ENCODE data around the gene U2SURP. TPM values are rescaled to one million over a fixed set of nuclear protein-coding genes. Genes with fewer than 3 reads are reported as not detected.

Gene U2SURP
- total and polyA plus RNA-seq, 2 donors (not counting 3 experiments of a cell fraction or from before 2014, with no cell fraction given) = 12.6 to 92.4 TPM

DNA sequence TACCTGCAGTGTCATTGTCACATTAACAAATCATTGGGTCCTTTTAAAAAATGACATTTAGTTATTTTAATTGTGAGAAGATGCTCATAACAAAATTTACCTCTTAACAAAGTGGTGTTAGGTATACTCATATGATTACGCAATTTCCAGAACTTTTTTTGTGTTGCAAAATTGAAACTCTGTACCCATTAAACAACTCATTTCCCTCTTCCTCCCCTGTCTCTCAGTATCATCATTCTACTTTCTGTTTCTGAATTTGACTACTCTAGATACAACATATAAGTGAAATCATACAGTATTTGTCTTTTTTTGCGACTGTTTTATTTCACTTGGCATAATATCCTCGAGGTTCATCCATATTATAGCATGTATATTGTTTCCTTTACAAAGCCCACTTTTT, 59.5 kb downstream of the U2SURP start:
- Histone ChIP-seq H2AFZ (ENCODE audit: low read depth, low read length) (no peak overlapping the region), H3K4me1 (ENCODE audit: control insufficient read depth, extremely low read depth, insufficient read depth, low read length) (peaks cover 4% of the 10 kb centered on the region), H3K9me3 (replicated peaks; ENCODE audit: control insufficient read depth, insufficient read depth, low read length) (no peaks in the 10 kb centered on the region), H4K20me1 (replicated peaks; ENCODE audit: control insufficient read depth, extremely low read depth, insufficient read depth, low read length) (no peaks in the 10 kb centered on the region), H3K4me3 (replicated peaks in 1 of 3; ENCODE audit: insufficient read depth in 1 of 3, low read depth in 1 of 3, low read length in 3 of 3) (no peak overlapping the region), H3K79me2 (ENCODE audit: control insufficient read depth, insufficient read depth, low read length) (no peaks in the 10 kb centered on the region), H3K9ac (replicated peaks; ENCODE audit: extremely low read depth, insufficient read depth, low read length) (no peak overlapping the region), H3K27ac (ENCODE audit: insufficient read depth, low read depth, low read length) (no peak overlapping the region), H3K9me1 (replicated peaks; ENCODE audit: control insufficient read depth, extremely low read depth, insufficient read depth, low read length) (no peaks in the 10 kb centered on the region), H3K4me2 (ENCODE audit: insufficient read depth, low read length) (no peak overlapping the region), H3K27me3 (ENCODE audit: control insufficient read depth in 2 of 2, insufficient read depth in 2 of 2, low read length in 2 of 2) (no peaks in the 10 kb centered on the region), H3K36me3 (ENCODE audit: control insufficient read depth in 2 of 2, extremely low read depth in 1 of 2, insufficient read depth in 2 of 2, low read length in 2 of 2) (peaks cover 0 to 3% of the 10 kb centered on the region in 2 experiments)
- no TSS peak for BruUV-seq (replicated peaks)
- no peak for TF ChIP-seq MAX (IDR thresholded peaks at IDR 0.05; ENCODE audit: insufficient read depth, insufficient read length)
- TF ChIP-seq EZH2 (IDR thresholded peaks at IDR 0.05; ENCODE audit: borderline replicate concordance, low read depth, low read length, severe bottlenecking) = no peak
- TF ChIP-seq MYC (IDR thresholded peaks at IDR 0.05; ENCODE audit: low read depth, low read length) = no peak
- TF ChIP-seq FOS (IDR thresholded peaks at IDR 0.05; ENCODE audit: borderline replicate concordance, insufficient read depth, low read length) = no peak
- no peak for TF ChIP-seq POLR2AphosphoS5 (IDR thresholded peaks at IDR 0.05; ENCODE audit: insufficient read depth, low read depth, low read length)
- TF ChIP-seq, protein P1, sequence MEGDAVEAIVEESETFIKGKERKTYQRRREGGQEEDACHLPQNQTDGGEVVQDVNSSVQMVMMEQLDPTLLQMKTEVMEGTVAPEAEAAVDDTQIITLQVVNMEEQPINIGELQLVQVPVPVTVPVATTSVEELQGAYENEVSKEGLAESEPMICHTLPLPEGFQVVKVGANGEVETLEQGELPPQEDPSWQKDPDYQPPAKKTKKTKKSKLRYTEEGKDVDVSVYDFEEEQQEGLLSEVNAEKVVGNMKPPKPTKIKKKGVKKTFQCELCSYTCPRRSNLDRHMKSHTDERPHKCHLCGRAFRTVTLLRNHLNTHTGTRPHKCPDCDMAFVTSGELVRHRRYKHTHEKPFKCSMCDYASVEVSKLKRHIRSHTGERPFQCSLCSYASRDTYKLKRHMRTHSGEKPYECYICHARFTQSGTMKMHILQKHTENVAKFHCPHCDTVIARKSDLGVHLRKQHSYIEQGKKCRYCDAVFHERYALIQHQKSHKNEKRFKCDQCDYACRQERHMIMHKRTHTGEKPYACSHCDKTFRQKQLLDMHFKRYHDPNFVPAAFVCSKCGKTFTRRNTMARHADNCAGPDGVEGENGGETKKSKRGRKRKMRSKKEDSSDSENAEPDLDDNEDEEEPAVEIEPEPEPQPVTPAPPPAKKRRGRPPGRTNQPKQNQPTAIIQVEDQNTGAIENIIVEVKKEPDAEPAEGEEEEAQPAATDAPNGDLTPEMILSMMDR (IDR thresholded peaks at IDR 0.05; ENCODE audit: extremely low read depth in 1 of 2, insufficient read depth in 1 of 2, low read depth in 1 of 2, low read length in 2 of 2) = no peak
- no peak for TF ChIP-seq GATA2 (IDR thresholded peaks at IDR 0.05; ENCODE audit: insufficient read depth, insufficient read length, low read depth, low read length)
- TF ChIP-seq POLR2A (IDR thresholded peaks at IDR 0.05; ENCODE audit: low read depth, low read length) = no peak
- TF ChIP-seq JUN (IDR thresholded peaks at IDR 0.05; ENCODE audit: borderline replicate concordance, insufficient read depth, insufficient read length, low read depth) = no peak
- dilution Hi-C loops (cut with MboI; ENCODE audit: extremely low pct_ligation_motif_present, low sequenced_read_pairs) = no loop called here
- DNase-seq (ENCODE audit: low read depth, low spot score) = no peak
- intact Hi-C loops (cut with micrococcal nuclease) = loop anchor here (10.0 kb wide), 1 partner anchor 584 kb away; no protein-coding TSS in a partner anchor
- FAIRE-seq = no peak
- ChIA-PET POLR2A (interaction anchor here (0.6 kb wide), 1 partner anchor 382 kb away, joined by 3 read pairs; no protein-coding TSS in a partner anchor), CTCF (no interaction called here)
